Stimulated activated CD4-positive, alpha-beta T cell treated with anti-CD3 and anti-CD28 coated beads, TNF-alpha, amount 100 ng/mL, for 4 hours (primary cell): ENCODE data around the gene CFAP298.

Source experiments
- DNase-seq, 3 experiments: peaks; one replicate each; pipeline ENCODE4 v3.0.0-alpha.2; 2020; ENCODE audit warnings: low read depth in 3 of 3

CFAP298 gene

GRCh38 chr21:32599091-32599490, 13.1 kb downstream of the CFAP298 start:
- no peak for DNase-seq

DNA sequence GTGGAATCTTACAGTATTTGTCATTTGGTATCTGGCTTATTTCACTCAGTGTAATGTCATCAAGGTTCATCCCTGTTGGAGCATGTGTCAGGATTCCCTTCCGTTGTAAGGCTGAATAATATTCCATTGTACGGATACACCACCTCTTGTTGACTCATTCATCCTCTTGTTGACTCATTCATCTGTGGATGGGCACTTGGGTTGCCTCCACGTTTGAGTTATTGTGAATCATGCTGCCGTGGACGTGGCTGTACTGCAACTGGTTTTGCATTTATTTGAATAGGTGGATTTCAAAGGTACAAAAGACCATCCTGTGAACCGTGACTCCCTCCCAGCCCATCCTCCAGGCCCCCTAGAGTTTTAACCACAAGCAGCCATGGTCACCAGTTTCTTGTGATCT, 15.0 kb downstream of the CFAP298 start:
- no peak for DNase-seq

GRCh38 chr21:32595431-32595830, 16.7 kb downstream of the CFAP298 start:
- DNase-seq = no peak

DNA sequence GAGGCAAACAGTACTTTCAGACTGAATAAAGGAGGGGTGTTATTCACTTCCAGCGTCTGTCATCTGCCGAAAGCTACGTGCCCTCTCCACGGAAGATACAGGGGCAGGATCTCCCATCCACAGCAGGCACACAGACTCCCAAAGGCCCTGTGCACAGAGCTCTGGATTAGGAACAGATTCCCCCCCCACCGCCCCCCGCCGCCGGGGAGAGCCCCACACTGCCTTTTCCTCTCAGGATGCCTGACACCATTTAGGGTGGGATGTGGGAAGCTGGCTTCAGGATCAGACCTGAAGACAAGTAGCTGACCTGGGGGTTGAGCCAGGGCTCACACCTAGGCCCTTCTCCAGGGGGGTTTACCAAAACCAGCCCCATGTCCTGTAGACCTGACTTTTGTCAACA, 18.5 kb downstream of the CFAP298 start:
- DNase-seq = no peak

GRCh38 chr21:32592929-32593502, 19.2 kb downstream of the CFAP298 start:
- no peak for DNase-seq

GRCh38 chr21:32590130-32590529, 22.0 kb downstream of the CFAP298 start:
- DNase-seq = no peak

GRCh38 chr21:32587651-32588050, 24.5 kb downstream of the CFAP298 start:
- no peak for DNase-seq

- no peak for DNase-seq
Measured at GRCh38 chr21:32587120-32587519, 25.1 kb downstream of the CFAP298 start.

- no peak for DNase-seq
Measured at GRCh38 chr21:32585970-32586369, 26.2 kb downstream of the CFAP298 start.

DNA sequence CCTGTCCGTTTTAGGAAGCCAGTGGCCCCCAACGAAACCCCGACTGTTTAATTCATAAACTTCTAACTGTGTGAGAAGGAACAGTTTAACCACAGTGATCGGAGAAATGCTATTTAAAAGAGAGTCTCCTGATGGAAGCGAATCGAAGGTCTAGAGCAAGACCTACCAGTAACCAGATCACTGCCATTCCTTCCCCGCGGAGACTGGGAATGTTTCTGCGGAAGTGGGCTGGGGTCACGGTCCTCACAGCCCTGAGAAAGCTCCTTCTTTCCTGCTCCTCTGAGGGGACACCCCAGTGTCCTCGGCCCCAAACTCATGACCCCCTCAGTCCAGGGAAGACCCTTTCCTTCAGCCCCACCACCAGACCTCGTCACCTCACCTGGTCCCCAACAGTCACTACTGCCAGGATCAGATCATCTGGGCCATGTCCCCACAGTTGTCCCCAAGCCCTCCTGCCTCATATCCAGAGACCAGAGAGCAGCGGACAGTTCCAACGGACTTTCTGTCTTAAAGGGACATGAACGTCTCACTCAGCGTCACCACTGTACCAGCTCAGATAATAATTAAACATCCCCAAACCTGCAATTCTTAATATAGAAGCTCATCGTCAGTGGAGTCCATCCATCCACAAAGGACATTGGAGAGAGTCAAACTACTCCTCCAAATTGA, 27.0 kb downstream of the CFAP298 start, which contains the start of gene TCP10L:
Gene TCP10L (minus strand): TSS at position 482 of the 669 bp plus-strand sequence. CDS start 1,219 bp downstream, outside the sequence.
- no peak for DNase-seq

DNA sequence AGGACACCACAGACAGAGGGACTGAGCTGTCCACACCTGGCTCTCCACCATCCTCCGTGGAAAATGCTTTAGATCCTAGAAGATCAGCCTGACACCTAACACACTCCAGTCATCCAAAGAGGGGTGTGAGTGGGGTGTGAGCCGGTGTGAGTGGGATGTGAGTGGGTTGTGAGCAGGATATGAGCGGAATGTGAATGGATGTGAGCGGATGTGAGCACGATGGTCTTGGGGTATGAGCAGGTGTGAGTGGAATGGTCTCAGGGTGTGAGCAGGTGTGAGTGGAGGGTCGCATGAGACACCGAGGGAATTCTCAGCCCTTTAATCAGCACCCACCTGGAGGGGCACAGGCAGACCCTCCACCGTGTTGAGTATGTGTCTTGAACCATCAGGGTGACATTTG, 27.7 kb downstream of the CFAP298 start:
- DNase-seq = no peak

GRCh38 chr21:32581732-32582131, 30.4 kb downstream of the CFAP298 start:
- DNase-seq = no peak

DNA sequence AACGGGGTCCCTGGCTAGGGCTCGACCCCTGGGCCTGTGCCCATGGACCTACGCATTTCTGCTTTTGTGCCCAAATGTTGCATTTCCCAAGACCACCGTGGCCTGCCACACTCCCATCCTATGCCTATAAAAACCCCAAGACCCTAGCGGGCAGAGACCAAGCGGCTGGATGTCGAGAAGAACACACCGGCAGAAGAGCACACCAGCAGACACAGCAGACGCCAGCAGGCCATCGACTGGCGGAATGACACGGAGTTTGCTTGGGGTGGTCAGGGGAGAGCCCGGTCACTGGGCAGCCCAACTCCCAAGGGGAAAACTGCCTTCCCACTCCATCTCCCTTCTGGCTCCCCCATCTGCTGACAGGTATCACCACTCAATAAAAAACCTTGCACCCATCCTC, 31.2 kb downstream of the CFAP298 start:
- DNase-seq = no peak

DNA sequence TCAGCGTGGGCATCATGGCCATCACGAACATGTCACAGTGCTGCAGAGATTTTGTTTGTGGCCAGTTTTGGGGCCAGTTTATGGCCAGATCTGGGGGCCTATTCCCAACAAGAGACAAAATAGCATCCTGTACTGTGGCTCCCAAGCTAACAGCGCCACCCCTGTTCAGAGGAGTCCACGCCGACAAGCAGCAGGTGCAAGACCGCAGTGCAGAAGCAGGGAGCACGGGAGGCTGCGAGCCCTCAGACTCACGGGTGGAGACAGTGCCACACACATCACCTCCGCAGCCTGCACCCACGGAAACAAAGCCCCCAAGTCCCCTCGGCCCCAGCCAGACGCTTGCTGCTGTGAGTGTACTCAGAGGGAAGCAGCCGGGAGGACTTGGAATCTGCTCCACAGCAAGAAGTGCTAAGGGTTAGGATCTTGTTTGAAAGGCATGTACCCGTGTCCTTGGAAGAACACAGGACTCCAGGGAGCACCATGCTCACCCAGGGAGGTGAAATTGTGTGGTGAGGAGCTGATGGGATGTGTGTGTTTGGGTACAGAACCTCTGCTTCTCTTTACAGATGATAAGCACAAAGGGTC, 34.0 kb downstream of the CFAP298 start:
- no peak for DNase-seq

GRCh38 chr21:32576011-32576410, 36.2 kb downstream of the CFAP298 start:
- no peak for DNase-seq

DNA sequence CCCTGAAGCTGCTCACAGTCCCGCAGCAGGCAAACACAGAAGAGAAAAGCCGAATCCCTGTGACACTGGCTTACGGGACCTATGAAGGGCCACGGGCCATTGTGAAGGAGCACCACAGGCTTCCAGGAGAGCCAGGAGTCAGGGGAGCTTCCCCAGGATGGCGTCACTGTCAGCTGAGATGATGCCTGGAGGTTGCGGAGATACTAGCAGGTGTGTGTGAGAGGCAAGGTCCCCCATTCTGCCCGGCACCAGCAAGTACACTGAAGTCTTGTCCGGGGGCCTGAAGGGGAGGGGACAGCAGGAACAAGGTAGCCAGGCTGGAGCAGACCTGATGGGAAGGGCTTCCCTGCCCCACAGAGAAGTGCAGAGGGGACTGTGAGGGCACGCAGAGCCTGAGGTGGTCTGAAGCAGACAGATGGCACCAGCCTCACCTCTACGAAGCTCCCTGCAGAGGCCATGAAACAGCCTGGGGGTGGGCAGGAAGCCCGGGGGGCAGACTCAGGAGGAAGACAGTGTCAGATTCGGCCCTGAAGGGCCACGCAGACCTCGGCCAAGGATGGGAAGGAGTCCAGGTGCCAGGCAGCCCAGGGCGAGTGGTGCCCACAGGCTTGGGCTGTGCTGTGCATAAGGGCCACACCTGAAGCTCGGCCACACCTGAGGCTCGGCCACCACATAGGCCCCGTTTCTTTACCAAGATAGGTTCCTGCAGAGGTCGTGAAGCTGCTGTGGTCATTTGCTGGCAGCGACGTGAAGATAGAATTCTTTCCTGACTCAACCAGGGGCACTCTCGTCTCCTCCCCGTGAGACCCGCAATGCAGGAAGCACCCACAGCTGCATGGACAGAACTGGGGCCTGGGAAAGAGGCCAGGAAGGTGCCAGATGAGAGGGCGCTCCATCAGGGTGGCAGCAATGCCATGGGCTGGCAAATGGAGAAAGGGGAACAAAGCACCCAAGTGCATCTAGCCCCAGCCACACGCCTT, 36.9 kb downstream of the CFAP298 start:
- no peak for DNase-seq

DNA sequence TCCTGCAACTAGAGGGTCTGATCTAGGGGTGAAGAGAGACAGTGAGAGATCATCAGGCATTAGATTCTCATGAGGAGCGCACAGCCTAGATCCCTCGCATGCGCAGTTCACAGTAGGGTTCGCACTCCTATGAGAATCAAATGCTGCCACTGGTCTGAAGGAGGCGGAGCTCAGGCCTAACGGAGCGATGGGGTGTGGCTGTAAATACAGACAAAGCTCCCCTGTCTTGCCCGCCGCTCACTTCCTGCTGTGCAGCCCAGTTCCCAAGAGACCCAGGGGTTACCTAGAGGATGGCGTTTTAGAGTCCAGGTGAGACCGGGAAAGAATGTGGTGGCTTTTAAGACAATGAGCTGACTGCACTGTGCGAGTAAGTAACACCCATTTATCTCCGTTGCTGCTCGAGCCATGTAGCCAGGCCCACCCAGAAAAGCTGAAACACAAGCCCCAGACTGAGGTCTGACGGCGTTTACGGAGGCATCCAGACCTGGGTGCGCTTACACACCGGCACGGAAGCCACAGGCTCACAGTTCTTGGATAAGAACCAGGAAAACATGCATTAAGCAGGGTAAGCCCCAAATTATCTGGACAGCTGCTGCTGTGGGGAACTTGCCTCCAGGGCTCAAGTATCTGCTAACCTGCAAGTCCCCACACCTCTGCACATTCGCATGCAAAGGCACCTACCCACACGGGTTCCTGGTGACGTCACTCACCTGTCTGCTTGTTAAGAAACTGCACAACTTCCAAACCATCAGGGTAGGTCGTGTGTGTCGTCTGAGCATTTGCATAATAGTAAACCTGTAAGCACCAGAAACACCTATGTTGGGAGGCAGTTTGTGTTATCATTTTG, 39.4 kb downstream of the CFAP298 start:
- no peak for DNase-seq

DNA sequence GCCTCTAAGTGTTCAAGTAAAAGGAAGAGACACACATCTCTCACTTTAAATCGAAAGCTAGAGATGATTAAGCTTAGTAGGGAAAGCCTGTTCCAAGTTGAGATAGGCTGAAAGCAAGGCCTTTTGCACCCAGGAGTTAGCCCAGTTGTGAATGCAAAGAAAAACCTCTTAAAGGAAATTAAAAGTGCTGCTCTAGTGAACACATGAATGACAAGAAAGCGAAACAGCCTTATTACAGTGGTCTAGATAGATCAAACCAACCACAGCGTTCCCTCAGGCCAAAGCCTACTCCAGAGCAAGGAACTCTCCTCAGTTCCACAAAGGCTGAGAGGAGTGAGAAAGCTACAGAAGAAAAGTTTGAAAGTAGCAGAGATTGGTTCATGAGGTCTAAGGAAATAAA, 41.7 kb downstream of the CFAP298 start:
- no peak for DNase-seq

DNA sequence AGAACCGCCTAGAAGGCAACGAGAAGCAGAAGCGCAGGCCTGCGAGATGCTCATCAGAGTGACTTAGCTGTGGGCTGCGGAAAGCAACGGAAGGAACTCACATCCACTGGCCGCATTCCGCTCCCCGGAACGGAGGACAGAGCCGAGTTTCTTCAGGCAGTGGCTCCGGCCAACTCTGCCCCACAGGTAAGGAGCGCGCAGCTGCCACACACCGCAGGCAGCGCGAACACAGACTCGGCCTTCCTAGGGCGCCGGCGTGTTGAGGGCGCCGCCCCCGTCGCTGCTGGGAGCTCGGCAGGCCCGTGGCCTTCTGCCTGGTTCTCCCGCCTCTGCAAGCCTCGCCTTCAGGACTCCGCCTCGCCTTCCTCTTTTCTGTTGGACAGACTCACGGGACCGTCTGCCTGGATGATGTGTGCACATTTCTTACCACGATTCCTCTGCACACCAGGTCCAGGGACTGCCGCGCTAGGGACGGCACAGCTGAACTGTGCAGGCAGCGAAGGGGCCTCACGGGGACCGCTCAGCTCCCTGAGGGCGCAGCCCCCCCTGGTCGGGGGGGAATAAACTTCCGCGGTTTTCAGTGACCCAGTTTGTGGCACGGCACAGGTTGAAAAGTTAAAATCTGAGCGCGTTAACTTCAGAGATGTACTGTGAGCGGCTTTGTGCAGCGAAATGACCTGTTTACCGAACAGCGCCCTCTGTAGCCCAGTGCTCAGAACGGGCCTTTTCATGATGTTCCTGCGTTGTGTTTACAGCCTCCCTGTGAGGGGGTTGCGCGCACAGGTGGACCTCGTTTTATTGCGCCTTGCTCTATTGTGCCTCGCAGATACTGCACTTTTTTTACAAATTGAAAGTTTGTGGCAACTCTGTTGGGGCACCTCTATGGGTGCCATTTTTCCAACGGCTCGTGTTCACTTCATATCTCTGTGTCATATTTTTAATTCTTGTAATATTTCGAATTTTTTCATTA, 42.6 kb downstream of the CFAP298 start:
- DNase-seq = peak; percentile 59 to 66 (median 64)

DNA sequence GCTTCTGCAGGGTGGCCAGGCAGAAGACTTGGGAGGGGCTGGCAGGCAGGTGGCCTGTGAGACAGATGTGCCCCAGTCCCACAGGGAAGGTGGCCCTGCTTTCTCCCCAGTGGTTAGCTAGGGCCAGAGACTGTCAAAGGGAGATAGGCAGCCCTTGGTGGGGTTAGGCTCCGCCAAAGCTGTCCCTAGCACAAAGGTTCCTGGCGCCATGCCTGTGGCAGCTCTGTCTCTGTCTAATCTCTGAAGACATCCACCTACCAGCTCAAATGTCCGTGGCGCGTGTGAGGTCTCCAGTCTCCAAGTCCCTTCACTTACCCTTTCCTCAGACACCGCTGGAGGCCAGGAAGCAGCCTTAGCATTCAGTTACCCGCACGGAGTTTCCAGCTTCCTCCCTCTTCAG, 44.6 kb downstream of the CFAP298 start:
- no peak for DNase-seq
